Stimulated activated CD4-positive, alpha-beta T cell treated with anti-CD3 and anti-CD28 coated beads, Interleukin-12 subunit alpha, Interleukin-12 subunit beta, amount 100 ng/mL, for 48 hours (primary cell): ENCODE results near the gene ZHX3.
"Not testable (repeated sequence)": the region's sequence is repeated elsewhere in the genome, so short reads cannot be mapped to it uniquely, and the experiment has no call there.

ENCODE experiments used
- DNase-seq, 3 donors: peaks; one replicate each; pipeline ENCODE4 v3.0.0-alpha.2; 2020; ENCODE audit warnings: low read depth in 2 of 3, low spot score in 1 of 3

The ZHX3 gene

DNA sequence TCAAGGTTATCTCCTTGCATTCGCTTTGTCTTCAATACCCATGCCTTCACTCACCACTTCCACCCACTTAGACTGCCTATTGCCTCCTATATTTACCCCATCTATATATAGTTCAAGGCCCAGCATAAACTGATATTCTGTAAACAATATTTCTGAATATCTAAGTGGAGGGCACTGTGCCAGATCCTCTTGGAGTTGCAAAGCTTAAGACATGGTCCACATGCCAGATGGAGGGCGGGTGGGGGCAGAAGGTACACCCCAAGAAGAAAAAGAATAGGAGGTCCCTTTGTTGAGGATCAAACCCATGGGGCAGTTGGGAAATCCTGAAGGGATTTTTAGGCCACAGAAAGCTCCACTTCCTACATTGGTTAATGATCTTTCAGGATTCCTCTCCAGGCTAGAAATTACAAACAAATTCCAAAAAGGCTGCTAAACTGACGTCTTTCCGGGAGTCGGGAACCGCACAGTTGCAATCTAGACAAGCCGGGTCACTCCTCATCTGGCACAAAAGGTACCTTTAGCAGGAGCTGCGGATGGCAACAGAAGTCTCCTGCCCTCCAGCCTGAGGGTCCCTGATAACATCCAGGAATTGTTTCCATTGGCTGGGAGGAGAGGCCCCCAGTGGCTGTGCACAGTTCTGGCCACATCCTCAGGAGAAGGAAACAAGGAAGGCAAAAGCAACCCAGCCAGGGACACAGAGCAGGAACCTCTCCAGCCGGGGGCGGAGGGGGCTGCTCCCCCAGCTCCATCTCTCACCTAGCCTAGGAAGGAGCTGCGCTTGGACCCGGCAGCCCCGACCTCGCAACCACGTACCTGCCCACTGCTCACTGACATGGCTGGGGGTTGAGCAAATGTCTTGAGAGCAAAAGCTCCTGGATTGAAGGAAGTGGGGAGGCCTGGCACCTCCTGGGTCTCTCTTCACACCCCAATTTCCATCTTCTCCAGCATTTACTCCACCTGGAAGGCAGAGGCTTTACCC, 17.2 kb upstream of the ZHX3 start:
- no peak for DNase-seq

DNA sequence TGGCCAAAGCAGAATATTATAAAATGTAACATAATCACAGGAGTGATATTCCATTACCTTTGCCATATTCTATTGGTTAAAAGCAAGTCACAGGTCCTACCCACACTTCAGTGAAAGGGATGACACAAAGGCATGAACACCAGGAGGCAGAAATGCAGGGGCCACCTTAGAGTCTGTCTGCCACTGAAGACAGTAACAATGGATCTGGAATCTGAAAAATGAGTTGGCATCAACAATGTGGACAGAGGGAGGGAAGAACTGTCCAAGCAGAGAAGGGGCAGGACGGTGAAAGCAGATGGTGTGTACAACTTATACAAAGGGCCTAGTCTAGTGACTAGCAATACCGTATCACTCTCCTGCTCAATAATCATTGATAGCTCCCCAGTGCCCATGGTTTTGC, 16.5 kb upstream of the ZHX3 start:
- no peak for DNase-seq

DNA sequence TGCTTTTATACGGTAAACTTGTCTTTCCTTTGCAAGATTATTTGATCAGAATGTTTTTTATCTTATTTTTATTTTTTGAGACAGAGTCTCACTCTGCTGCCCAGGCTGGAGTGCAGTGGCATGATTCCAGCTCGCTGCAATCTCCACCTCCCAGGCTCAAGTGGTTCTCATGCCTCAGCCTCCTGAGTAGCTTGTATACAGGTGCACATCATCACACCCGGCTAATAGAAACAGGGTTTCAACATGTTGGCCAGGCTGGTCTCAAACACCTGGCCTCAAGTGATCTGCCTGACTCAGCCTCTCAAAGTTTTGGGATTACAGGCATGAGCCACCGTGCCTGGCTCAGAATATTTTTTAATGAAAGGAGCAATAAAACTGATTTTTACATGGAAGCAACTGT, 14.2 kb upstream of the ZHX3 start:
- no peak for DNase-seq

DNA sequence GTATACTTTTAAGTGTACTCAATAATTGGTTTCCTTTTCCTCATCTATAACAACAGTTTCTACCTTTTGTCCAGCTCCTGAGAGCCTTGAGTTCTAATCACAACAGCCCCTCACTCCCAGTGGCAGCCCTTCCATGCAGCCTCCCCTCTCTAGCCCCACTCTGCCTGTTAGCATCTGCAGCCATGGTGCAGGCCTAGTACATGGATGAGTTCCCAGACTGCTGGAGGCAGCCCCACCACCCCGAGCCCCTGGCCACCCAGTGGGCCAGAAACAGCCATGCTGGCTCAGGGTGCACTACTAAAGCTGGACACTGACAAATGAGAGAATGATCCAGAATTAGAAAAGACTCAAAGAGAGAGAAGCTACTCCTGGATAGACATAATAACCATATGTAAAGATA, 13.4 kb upstream of the ZHX3 start:
- DNase-seq: no peak

DNA sequence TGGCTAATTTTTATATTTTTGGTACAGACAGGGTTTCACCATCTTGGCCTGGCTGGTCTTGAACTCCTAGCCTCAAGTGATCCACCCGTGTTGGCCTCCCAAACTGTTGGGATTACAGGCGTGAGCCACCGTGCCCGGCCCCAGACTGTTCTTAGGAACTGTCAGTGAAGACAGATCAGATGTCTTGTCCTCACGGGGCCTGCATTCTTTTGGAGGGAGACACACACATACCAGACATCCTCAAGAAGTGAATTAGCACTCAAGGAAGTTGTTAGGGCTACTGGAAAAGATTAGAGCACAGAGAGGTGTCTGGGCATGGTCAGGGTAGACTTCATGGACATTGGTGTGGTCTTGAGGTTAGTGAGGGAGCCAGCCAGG, 12.8 kb upstream of the ZHX3 start:
- DNase-seq: no peak

DNA sequence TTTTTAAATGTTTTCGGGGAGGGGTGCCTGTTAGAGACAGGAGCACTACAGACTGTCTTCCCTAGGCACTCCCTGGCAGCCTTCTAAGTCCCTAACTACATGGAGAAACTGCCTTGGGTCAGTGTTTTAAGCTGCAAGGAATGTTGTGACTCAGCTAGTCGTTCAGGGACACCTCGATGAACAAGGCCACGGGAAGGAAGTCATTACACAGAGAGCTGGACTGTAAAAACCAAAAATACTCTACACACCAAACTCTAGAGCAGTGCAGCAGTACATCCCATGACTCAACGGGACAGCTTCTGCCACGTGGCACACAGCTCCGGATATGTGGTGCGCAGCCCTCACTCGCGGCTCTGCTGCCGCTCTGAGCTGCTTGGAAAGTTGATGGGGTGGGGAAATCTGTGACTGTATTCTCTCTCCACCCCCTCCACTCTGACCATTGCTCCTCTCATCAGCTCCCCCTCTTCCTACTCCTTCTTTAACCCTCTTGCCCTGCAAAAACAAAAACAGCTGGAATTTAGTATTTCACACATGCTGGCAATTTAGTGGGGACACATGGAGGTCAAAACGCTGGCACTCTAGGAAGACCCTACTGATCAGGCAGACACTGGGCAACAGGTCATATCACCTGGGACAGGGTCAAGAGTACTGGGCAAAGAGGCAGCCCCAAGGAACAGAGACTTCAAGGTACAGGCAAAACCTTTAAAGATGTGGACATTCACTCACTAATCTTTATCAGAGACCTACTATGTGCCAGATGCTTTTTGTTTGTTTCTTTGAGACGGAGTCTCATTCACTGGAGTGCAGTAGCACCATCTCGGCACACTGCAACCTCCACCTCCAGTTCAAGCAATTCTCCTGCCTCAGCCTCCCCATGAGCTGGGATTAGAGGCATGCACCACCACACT, 12.2 kb upstream of the ZHX3 start:
- peak; percentile 35 to 53 (median 41) for DNase-seq

DNA sequence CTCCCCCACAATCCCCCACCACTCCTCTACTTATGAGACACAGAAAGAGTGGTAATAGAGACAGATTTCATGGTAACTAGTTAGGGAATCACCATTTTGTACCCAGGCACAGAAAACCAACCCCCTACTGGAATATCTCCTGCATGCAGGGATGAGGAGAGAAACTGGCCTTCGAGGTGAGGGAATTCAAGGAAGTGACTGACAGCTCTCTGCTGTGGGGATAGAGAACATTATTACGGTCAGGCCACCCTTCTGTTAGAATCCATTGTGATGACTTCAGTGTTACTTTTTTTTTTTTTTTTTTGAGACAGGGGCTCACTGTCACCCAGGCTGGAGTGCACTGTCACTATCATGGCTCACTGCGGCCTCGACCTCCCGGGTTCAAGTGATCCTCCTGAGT, 9.6 kb upstream of the ZHX3 start:
- no peak for DNase-seq

DNA sequence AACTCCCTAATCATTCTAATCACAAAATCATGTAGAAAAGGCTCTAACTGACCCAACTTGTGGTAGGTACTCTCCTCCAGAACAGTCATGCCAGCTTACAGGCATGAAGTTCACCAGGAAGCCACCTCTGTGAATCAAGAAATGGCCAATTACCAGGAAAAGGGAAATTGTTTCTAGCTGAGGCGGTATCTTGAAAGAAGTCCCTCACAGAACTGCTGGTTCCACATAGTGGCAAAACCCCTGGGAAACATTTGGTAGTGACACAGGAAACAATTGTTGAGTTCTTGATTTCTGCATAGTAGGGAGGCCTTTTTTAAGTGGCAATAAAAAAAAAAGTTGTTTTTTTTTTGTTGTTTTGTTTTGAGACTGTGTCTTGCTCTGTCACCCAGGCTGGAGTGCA, 3.4 kb upstream of the ZHX3 start:
- DNase-seq: no peak

DNA sequence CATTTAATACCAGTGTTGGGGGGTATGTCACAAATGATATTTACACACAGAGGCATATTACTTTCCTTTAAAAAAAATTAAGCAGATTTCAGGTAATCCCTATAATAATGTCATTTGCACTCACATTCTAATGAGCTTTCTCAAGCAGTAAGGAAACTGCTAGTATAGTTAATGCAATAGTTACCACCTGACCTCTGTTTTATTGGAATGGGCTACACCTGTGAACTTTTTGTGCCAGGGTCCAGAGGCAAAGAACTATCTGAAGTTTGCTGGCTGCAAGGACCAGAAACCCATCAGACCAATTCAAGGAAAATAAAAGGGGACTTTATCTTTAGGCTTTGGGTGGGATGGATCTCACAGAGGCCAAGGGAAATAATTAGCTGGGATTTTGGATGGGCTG, 2.9 kb upstream of the ZHX3 start:
- DNase-seq: no peak

DNA sequence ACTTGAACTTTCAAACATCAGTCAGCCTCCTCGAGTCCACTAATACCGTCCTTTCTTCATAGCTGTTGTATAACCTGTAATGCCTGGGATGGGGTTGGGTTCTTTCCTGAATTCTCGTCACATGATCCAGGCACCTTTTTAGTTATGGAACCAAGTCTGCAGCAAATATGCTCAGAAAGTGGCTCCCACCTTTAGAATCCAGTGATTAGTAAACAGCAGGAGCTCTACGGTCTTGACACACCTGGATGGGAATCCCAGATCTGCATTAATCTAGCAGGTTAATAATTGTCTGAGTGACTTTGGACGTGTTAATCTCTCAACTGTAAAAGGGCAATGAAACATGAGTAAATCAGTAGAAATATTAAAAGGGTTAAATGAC, 729 bp upstream of the ZHX3 start:
- no peak for DNase-seq

DNA sequence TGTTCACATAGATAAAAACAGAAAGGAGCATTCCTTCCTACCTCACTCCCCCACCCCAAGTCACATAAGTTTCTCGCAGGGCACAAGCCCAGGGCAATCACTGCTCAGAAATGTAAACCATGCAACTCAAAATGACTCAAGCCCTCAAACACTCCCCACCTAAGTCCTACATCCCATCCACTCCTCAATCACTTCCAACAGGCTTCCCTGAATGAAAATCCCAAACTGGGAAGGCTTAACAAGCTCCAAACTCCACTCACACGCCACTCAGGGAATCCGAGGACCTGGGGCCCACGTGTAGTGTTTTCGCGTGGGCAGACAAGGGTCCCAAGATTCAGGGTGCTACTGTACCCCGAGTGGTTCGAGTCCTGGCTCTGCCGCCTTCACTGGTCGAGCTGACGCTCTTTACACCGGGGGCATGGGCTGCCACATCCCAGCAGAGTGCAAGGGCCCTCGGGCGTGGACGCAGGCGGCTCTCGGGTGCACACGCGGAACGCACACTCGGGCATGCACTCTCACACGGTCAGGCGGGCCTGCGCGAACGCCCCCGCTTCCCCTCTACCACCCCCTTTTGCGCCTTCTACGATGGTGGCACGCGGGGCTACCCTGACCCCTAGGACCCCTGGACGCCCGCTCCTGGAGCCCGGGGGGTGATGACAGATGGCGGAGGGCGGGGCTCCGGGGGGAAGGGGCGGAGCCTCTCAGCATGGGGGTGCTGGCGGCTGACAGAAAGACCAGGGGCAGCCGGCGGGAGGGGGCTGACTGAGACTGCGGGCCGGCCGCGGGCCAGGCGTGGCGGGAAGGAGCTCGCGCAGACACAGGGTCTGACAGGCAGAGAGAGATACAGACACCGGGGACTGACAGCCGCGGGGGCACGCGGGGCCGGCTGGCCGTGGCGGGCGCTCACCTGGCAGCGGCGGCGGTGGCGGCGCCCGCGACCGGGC, 657 bp downstream of the ZHX3 start:
- DNase-seq: peak; percentile 46 to 73 (median 72)

DNA sequence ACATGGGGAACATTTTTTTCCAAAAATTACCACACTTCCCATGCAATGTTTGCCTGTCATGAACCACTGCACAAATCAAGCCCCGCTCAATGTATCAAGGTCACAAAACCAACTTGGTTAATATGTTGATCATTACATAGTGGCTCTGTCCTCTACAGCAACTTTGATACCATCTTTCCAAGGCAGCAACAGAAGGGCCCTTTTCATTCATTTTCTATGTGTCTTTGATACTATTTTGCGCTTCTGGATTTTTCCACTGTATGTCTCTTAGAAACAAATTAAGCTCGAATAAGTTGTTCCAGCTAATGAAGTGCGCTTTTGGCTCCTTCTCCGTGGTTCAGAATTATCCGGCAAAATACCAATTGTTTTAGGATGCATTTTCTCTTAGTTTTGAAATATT, 1.5 kb downstream of the ZHX3 start:
- DNase-seq: no peak

DNA sequence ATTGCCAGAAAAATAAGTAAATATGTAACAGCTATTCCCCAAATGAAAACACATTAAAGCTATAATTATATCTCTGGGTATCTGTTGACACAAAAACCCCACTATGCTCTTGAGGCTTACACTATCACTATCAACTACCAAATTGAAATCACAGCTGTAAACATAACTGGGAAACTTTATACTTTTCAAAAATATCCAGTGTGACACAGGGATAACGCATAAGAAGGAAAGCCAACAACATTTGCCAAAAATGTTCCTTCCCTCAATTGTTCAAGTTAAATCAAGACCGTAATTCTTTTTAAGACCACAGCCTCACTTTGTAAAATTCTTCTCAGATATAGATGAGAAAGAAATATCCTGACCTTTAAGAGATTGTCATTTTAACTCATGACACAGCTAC, 3.1 kb downstream of the ZHX3 start:
- DNase-seq: no peak

DNA sequence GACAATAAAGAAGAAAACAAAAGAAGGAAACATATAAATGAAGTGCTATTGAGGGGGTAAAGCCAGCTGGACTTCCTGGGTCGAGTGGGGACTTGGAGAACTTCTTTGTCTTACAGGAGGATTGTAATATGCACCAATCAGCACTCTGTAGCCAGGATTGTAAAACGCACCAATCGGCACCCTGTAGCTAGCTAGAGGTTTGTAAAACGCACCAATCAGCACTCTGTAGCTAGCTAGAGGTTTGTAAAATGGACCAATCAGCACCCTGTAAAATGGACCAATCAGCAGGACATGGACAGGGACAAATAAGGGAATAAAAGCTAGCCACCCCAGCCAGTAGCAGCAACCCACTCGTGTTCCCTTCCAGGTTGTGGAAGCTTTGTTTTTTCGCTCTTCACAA, 5.5 kb downstream of the ZHX3 start:
- not testable (repeated sequence) for DNase-seq

DNA sequence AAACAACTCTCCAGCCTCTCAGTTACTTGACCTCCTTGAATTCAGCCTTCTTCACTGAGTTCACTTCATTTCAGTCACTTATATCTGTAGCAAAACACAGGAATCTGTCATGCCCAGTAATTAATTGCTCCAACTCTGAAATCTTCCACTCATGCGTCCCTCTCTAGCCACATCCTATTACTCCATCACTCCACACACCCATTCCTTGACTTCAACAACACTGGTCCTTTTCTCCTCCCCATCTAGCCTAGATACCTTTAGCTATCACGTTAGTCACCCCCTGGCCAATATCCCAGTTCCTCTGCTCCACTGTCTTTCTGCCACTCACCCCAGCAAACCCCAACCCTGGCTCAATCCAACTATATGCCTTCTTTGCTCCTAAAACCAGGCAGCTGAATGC, 7.7 kb downstream of the ZHX3 start:
- DNase-seq: no peak

DNA sequence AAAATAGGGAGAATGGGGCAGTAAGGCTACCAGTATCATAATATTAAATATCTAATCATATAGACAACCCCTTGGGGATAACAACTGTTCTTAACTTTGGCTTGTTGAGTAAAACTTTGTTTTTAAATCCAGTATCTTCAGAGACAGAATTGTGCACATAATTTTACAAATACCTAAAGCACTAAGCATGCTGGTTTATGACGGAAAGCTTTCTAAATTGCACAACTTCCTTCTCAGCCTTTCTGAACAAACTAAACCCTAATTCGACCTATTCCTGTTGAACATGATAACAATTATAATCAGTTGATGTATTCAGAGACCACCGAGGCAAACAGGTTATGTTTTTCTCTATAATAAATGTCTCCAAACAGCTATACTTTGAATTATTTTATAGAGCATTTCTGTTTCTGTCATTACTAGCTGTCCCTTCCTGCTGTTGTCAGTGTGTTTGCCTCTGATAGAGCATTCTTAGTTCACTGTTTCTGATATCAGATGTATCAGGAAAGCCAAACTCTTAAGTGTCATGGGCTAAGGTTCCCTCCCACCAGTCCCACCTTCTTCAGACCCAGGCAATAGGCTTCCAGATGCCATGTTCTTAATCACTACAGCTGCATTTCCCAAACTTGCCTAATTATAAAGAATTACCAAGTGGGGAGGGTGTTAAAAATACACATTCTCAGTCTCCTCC, 8.7 kb downstream of the ZHX3 start:
- DNase-seq: no peak

DNA sequence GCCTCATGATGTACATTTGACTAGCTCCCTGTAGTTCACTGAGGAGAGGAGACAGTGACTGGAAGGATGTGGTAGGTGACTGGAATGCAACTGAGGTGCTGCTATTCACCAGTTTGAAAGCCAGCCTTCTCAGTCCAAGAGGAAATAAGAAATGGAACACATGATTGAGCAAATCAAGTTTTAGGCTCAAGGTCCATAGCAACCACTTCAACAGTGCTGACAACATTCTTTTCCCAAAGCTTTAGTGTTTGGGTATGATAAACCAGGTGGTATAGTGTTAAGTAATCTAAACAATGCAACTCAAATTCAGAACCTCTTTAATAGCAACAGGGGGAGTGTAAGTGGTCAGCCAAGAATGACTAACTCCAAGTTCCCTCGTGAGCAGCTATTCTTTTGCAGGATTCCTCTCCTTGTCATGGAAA, 9.2 kb downstream of the ZHX3 start:
- DNase-seq: no peak

DNA sequence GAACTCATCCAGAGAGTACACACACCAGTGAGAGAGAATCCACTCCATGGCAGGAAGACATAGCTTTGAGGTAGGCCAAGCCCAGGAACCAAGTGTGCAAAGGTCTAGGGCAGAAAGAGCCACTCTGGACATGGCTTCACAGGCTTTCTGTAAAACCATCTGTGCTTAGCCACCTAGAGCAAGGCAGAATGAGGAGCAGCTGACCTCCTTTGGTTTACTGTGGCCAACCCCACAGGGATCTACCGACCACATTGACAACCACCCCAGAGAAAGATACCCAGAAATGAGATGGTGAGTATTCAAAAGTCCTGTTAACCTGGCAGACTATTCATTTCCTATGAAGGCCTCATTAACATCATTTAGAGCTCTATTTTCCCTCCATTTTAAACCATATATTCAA, 10.5 kb downstream of the ZHX3 start:
- no peak for DNase-seq

DNA sequence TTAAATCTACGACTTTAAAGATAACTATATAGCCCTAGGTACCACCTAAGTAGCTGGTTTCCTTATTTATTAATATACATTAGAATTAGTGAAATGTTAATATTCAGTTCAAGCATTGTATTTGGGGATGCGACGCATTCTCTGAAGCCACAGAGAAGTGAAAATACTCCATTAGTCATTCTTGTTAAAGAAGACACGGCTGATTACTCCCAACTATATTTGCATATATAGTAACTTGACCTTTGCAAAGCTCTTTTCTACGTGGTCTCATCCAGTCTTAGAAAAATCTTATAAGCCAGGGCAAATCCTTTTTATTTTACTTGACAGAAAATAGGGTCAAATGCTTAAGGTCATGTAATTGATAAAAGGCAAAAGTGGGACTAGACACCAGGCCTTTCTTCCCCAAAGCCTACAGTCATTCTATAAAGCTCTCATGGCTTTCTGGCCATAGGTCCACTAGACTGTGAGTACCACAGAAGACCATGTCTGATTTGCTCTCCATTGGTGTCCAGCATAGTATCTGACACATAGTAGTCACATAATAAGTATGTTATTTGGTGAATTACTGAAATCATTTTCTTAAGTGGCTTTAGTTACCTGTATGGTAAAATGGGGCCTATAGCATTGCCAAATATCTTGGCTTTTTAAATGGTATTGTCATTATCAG, 11.3 kb downstream of the ZHX3 start:
- no peak for DNase-seq
